GM08714 (cell line): ENCODE measurements around the gene FARP1.

Source experiments
- H3K4me3 ChIP-seq: fragments of 200-500 bp; sonication (Bioruptor generic); 2 replicates; pipeline ENCODE4 v1.5.1; 2014; ENCODE audit warnings: mild to moderate bottlenecking, low read length, inconsistent platforms
- ZNF274 ChIP-seq: IDR thresholded peaks from 2 replicates; pipeline ENCODE4 v1.6.1; 2012; ENCODE audit warnings: mild to moderate bottlenecking, low read depth, low read length

The FARP1 gene

DNA sequence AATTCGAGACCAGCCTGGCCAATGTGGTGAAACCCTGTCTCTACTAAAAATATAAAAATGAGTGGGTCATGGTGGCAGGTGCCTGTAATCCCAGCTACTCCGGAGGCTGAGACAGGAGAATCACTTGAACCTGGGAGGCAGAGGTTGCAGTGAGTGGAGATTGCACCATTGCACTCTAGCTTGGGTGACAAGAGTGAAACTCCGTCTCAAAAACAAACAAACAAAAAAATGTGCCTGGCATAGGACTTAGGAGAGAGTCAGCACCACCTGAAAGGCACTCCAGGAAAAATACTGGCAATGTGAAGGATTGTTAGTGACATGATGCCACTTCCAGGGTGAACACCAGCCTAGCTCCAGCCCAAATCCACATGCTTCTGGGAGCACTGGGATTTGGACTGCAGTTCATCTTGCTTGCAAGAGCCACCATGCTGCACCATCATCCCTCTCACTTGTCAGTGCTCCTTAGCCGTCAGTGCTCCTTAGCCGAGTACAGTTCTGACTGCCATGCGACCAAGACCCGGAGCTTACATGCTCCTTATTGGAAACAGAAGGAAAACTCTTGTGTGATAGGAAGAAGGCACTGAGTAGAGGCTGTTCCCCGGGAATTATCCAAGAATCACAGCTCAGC lies 179.3 kb downstream of the FARP1 start:
- TF ChIP-seq ZNF274: no peak
- H3K4me3 ChIP-seq: no peak overlapping the region

DNA sequence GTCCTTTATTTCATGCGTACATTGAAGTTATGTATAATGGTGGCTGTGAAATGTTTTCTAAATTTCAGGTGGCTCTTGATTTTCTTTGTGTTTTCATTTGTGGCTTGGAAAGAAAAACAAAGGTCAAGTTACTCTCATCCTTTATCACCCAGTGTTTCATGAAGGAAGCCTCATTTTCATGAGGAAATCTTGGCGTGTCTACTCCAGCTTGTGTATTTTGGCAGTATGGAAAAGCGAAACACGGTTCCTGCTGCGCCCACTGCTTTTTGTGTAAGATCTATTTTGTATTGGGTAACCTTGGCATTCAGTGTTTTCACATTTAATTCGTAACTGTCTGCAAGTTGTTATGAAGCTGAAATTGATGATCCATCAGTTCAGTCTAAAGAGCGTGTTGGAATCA lies 181.2 kb downstream of the FARP1 start:
- H3K4me3 ChIP-seq: no peak overlapping the region
- TF ChIP-seq ZNF274: no peak

DNA sequence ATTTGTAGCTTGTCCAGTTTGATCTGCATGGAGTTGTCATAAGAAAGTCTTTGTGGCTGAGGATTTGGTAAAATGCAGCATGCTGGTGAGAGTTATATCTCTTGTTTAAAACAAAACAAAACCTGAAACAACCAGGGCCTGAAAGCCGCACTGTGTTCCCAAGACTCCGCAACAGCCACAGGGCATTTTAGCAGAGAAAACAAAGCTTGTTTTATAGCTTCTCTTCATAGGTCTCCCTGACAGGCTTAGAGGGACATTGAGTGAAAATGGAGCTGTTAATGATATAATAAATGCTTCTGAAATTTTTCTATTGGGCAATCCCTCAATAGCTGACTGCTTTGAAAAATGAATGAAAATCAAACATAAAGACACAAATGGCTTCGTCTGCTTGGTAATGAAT lies 182.8 kb downstream of the FARP1 start:
- no peak for TF ChIP-seq ZNF274

DNA sequence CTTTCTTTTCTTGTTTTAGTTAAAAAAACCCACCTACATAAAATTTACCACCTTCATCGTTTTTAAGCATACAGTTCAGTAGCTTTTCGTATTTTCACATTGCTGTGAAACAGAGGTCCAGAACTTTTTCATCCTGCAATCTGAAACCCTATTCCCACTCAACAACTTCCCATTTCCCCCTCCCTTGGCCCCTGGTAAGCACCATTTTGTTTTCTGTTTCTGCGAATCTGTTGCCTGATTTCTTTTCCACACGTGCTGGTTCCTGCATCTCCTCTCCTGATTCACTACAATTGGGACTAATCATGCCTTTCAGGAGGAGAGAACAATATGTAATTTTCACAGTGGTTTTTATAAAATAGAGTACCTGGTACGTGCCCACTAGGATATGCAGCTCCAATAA lies 183.4 kb downstream of the FARP1 start:
- TF ChIP-seq ZNF274: no peak
- no peak overlapping the region for H3K4me3 ChIP-seq

More for the DNA sequence above, 182.8 kb downstream of the FARP1 start:
- H3K4me3 ChIP-seq: no peak overlapping the region

DNA sequence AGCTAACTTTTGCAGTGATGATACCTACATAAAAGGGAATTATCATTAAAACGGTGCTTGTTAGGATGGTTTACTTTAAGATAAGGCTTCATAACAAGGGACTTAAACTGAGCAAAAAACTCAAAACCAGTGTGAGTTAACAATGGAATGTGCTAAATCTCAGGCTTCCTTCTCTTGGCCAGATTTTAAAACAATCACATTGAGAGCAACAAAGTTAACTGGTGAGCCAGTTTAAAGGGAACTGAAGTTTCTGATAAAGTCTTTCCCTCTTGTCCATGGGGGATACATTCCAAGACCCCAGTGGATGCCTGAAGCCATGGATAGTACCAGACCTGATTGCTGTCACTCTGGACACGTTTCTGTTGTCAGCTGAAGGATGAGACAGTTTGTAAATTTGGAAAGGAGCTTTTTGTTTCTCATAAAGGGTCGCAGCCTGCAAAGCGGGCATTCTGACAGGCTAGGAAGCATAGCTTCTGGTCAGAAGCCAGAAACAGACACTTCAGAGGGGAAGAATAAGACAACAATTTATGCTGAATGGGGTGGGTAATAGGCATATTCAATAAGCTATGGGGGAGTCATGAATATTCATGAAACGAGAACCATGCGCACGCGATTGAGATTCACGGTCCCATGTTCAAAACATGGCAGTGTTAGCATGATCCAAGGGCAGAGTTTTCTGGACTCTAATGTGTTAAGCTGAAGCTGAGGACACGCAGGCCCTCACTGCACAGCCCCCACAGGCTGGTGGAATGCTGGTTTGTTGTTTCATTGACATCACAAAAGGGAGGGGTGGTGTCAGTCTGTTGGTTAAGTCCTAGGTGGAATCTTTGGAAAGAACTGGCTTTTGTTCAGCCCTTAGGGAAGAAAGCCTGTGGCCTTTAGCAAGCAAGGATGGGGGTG lies 184.7 kb downstream of the FARP1 start:
- H3K4me3 ChIP-seq: no peak overlapping the region
- TF ChIP-seq ZNF274: no peak

DNA sequence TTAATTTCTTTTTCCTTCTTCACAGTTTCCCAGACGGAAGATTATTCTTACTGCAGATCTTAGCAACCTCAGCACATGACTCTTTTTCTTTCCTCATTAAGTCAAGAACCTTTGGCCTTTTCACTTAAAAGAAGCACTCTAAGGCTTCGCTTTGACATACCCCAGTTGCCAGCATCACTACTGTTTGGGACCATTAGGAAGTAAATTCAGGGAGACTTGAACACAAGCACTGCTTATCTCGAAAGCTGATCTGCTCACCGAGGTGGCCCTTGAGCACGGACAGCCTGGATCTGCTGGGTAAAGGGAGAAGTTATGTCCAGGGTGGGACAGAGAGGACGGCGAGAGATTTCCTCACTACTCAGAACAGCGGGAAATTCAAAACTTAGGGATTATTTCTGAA lies 185.6 kb downstream of the FARP1 start:
- no peak for TF ChIP-seq ZNF274
- no peak overlapping the region for H3K4me3 ChIP-seq

DNA sequence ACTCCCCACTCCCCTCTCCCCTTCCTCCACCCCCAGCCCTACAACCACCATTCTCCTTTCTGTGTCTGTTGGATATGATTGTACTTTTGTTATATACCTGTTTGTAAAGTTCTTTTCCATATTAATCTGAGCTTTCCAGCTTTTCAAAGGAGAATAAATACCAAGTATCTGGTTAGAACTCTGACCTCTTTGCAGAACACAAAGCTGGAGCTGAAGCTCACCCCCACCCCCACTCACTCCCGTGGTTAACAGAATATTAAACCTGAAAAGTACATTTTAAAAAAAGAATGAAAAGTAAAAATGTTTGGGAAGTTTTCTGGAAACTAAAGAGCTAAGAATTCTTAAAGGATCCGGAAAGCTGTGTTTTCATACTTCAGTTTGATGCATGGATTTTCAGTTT lies 189.3 kb downstream of the FARP1 start:
- TF ChIP-seq ZNF274: no peak
- H3K4me3 ChIP-seq: no peak overlapping the region

DNA sequence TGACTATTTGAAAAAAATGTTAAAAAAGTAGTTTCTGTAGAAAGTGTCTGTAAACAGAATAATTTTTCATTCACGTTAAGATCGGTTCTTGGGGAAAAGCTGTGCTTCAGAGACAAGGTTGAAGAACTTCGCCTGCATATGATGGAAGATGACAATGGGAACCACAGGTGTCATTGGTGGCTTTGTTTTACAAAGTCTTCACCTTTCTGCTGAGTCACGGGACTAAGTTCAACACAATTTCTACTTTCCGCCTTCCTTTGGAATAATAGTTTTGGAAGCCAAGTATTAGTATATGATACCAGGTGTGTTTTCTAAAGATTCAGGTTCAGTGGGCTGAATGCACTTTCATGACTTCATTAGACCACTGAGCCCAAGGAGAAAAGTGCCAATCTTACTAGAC lies 189.8 kb downstream of the FARP1 start:
- no peak for TF ChIP-seq ZNF274
- no peak overlapping the region for H3K4me3 ChIP-seq

DNA sequence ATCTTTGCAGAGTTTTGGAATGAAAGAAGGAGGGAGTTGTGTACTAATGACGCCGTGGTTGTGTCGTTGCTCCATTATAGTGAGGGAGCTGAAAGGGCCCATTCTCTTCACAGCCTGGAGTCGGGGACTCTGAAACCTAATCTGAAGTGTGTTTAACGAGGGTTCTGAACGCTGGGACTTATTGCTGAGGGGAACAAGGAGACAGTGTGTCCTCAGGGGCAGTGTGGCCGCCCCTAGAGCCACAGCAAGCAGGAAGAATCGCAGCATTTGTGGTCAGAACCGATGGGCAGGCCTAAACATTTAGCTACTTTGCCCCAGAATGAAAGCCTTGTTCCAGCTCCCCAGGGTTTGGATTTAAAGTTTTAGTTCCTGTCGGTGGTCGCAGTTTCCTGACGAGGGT lies 190.6 kb downstream of the FARP1 start:
- TF ChIP-seq ZNF274: no peak
- no peak overlapping the region for H3K4me3 ChIP-seq

DNA sequence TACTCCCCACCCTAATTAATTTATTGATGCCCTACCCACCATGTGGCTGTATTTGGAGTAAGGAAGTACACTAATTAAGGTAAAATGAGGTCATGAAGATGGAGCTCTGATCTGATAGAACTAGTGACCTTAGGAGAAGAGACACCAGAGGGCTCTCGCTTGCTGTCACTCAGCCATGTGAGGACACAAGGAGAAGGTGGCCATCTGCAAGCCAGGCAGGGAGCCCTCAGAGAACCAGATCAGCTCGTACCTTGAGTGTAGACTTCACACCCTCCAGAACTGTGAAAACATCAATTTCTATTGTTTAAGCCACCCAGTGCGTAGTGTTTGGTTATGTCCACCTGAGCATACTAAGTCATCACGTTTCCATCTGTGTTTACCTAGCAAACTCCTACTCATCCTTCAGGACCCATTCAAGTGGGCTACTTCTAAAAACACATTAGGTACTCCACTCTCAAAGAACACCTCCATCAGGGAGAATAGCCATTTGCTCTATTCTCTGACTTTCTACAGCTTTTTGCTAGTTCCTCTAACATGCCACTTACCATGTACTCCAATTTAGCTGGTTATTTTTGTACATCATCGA lies 191.8 kb downstream of the FARP1 start:
- H3K4me3 ChIP-seq: no peak overlapping the region
- no peak for TF ChIP-seq ZNF274

DNA sequence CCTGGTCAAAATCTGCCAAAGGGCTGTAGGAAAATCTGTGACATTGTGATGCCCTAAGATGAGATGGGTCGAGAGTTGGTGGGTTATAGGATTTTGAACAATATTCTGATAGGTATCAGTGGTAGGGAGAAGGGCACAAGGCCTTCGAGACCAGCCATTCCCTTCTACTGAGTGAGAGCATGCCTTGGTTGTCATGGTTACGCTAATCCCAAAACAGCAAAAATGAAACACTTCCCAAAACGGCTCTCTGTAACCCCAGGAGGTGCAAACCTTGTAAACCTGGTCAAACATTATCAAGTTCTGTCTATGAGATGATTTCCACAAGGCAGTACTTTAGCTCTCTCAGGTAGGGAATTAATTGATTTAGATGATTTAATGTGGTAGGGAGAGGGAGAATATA lies 192.8 kb downstream of the FARP1 start:
- no peak overlapping the region for H3K4me3 ChIP-seq
- TF ChIP-seq ZNF274: no peak

DNA sequence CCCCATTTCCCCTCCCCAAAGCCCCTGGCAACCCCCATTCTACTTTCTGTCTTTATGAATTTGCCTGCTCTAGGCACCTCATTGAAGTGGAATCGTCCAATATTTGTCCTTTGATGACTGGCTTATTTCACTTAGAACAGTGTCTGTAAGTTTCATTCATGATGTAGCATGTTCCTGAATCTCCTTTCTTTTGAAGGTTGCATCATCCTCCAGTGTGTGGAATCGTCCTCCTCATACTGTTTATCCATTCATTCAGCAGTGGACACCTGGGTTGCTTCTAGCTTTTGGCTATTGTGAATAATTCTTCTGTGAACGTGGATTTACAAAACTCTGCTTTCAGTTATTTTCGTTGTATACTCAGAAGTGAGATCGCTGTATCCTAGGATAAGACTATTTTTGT lies 195.4 kb downstream of the FARP1 start:
- H3K4me3 ChIP-seq: no peak overlapping the region
- no peak for TF ChIP-seq ZNF274

DNA sequence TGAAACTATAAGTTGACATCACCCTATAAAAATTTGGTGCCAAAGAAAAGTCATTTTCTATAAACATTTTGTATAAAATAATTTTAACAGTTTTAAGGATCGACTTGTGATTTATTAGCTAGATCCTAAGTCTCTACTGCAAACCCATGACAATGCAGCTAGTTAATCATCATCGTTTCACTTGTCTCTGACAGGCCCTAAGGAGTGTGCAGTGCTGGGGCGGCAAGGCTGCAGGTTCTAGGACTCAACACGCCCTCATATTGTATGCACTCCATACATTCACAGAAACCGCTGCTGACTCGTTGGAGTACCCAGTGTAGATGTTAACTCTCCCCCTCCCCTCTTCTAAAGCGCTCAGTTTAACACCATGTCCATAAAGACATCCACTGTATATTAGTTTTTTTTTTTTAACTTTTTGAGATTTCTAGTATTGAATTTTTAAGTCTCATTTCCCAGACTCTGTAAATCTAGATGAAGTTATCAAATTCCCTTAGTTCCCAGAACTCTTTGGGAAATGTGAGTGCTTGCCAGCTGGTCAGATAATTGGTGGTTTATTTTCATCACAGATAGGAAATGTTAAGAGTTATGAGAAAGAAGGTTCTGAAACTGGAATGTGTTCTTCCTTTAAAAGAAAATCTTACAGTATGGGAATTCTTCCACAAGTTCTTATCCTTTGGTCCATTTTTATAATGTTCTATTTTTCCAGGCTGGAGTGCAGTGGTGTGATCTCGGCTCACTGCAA lies 197.0 kb downstream of the FARP1 start:
- TF ChIP-seq ZNF274: no peak

DNA sequence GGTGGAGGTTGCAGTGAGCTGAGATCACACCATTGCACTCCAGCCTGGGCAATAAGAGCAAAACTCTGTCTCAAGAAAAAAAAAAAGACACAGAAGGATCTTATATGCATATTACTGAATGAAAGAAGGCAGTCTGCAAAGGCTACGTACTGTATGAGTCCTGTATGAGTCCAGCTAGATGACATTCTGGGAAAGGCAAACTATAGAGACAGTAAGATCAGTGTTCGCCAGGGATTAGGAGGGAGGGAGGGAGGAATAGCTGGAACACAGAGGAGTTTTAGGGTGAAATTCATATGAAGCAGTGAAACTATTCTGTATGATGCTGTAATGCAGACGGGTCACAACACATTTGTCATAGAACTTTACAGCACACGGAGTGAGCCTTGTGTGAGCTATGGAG lies 200.1 kb downstream of the FARP1 start:
- no peak for TF ChIP-seq ZNF274

More for the DNA sequence above, 197.0 kb downstream of the FARP1 start:
- no peak overlapping the region for H3K4me3 ChIP-seq

More for the DNA sequence above, 200.1 kb downstream of the FARP1 start:
- no peak overlapping the region for H3K4me3 ChIP-seq
